ENCODE results near the gene KCNQ4.

KCNQ4 gene

GRCh38 chr1:40877698-40878097 is 94.1 kb downstream of the KCNQ4 start:
- Histone ChIP-seq H3K4me3 (ENCODE audit: low read depth, low read length, poor library complexity, severe bottlenecking) (no peak overlapping the region), H3K9me3 (ENCODE audit: low read length) (peaks cover 7% of the 10 kb centered on the region; the same call in 1 of the 2 replicates), H2AFZ (ENCODE audit: low read length) (no peak overlapping the region), H3F3A (ENCODE audit: insufficient read depth, low read length) (no peaks in the 10 kb centered on the region), H4K20me1 (ENCODE audit: insufficient read depth, low read length) (no peaks in the 10 kb centered on the region), H3K36me3 (ENCODE audit: insufficient read depth, low read length) (no peaks in the 10 kb centered on the region; the same call in 1 of the 2 replicates), H3K79me2 (ENCODE audit: insufficient read depth, low read length) (no peaks in the 10 kb centered on the region), H3K27me3 (ENCODE audit: insufficient read depth, low read length) (peaks cover 9% of the 10 kb centered on the region), H3K27ac (ENCODE audit: low read depth, low read length, poor library complexity, severe bottlenecking) (no peak overlapping the region), H3K9me2 (ENCODE audit: low read depth, low read length) (no peaks in the 10 kb centered on the region), H3K4me2 (ENCODE audit: low read length) (no peak overlapping the region), H3K9ac (ENCODE audit: low read length) (no peak overlapping the region), H3K4me1 (ENCODE audit: insufficient read depth, low read length, severe bottlenecking) (no peaks in the 10 kb centered on the region)
- TF ChIP-seq EZH2 (IDR thresholded peaks at IDR 0.05; ENCODE audit: borderline replicate concordance, low read length) = no peak
- no peak for TF ChIP-seq CTCF (IDR thresholded peaks at IDR 0.05; ENCODE audit: low read length)

DNA sequence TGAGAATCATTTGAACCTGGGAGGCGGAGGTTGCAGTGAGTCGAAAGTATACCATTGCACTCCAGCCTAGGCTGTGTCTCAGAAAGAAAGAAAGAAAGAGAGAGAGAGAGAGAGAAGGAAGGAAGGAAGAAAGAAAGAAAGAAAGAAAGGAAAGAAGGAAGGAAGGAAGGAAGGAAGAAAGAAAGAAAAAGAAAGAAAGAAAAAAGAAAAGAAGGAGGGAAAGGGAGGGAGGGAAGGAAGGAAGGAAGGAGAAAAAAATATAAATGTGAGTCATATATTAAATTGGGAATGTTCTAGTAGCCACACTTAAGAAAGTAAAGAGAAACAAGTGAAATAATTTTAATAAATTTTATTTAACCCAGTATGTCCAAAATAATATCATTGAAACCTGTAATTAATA is 95.3 kb downstream of the KCNQ4 start:
- H3K79me2 ChIP-seq (ENCODE audit: insufficient read depth, low read length) = no peaks in the 10 kb centered on the region
- TF ChIP-seq CTCF (IDR thresholded peaks at IDR 0.05; ENCODE audit: low read length) (no peak), EZH2 (IDR thresholded peaks at IDR 0.05; ENCODE audit: borderline replicate concordance, low read length) (no peak)
- H3K27ac ChIP-seq (ENCODE audit: low read depth, low read length, poor library complexity, severe bottlenecking) = no peak overlapping the region
- no peaks in the 10 kb centered on the region for H3K4me1 ChIP-seq (ENCODE audit: insufficient read depth, low read length, severe bottlenecking)
- no peaks in the 10 kb centered on the region; the same call in 1 of the 2 replicates for H3K36me3 ChIP-seq (ENCODE audit: insufficient read depth, low read length)
- H2AFZ ChIP-seq (ENCODE audit: low read length) = no peak overlapping the region
- H3K4me3 ChIP-seq (ENCODE audit: low read depth, low read length, poor library complexity, severe bottlenecking) = no peak overlapping the region
- no peak overlapping the region for H3K9ac ChIP-seq (ENCODE audit: low read length)
- no peaks in the 10 kb centered on the region for H4K20me1 ChIP-seq (ENCODE audit: insufficient read depth, low read length)
- no peak overlapping the region for H3K4me2 ChIP-seq (ENCODE audit: low read length)
- peaks cover 10% of the 10 kb centered on the region for H3K27me3 ChIP-seq (ENCODE audit: insufficient read depth, low read length)
- no peaks in the 10 kb centered on the region for H3K9me2 ChIP-seq (ENCODE audit: low read depth, low read length)
- peaks cover 7% of the 10 kb centered on the region; the same call in 1 of the 2 replicates for H3K9me3 ChIP-seq (ENCODE audit: low read length)
- H3F3A ChIP-seq (ENCODE audit: insufficient read depth, low read length) = no peaks in the 10 kb centered on the region

- Histone ChIP-seq H3K4me3 (ENCODE audit: low read depth, low read length, poor library complexity, severe bottlenecking) (no peak overlapping the region), H3K36me3 (ENCODE audit: insufficient read depth, low read length) (no peaks in the 10 kb centered on the region; the same call in 1 of the 2 replicates), H4K20me1 (ENCODE audit: insufficient read depth, low read length) (no peaks in the 10 kb centered on the region), H3K4me2 (ENCODE audit: low read length) (no peak overlapping the region), H3K9me3 (ENCODE audit: low read length) (peaks cover 7% of the 10 kb centered on the region; the same call in 1 of the 2 replicates), H3K9me2 (ENCODE audit: low read depth, low read length) (no peaks in the 10 kb centered on the region), H3K4me1 (ENCODE audit: insufficient read depth, low read length, severe bottlenecking) (no peaks in the 10 kb centered on the region), H2AFZ (ENCODE audit: low read length) (no peak overlapping the region), H3K9ac (ENCODE audit: low read length) (no peak overlapping the region), H3F3A (ENCODE audit: insufficient read depth, low read length) (no peaks in the 10 kb centered on the region), H3K27ac (ENCODE audit: low read depth, low read length, poor library complexity, severe bottlenecking) (no peak overlapping the region), H3K27me3 (ENCODE audit: insufficient read depth, low read length) (peaks cover 10% of the 10 kb centered on the region), H3K79me2 (ENCODE audit: insufficient read depth, low read length) (no peaks in the 10 kb centered on the region)
- TF ChIP-seq EZH2 (IDR thresholded peaks at IDR 0.05; ENCODE audit: borderline replicate concordance, low read length) (no peak), CTCF (IDR thresholded peaks at IDR 0.05; ENCODE audit: low read length) (no peak)
Measured at GRCh38 chr1:40879482-40880175, 96.0 kb downstream of the KCNQ4 start.
